T-helper 17 cell (primary cell): Measurements from ENCODE around the gene NOL11. TPM values are rescaled to one million over a fixed set of nuclear protein-coding genes. Genes with fewer than 3 reads are reported as not detected.
"Not testable (repeated sequence)": the region's sequence is repeated elsewhere in the genome, so short reads cannot be mapped to it uniquely, and the experiment has no call there.

ENCODE experiments used
- ATAC-seq: fragments of 150-1000 bp; cut with Tn5 transposase; 2 replicates; pipeline ENCODE4 v1.10.0; 2021; ENCODE audit warnings: mild to moderate bottlenecking, moderate library complexity
- DNase-seq, 3 donors: peaks; one replicate each; pipeline versions ENCODE4 v3.0.0 to v3.0.0-alpha.2; 2020 to 2021
- H3K9me3 ChIP-seq: one replicate; pipeline ENCODE4 v1.7.0; 2013; ENCODE audit warnings: low read length, mild to moderate bottlenecking; ENCODE audit not compliant: control insufficient read depth, poor library complexity, severe bottlenecking
- H3K27ac Mint-ChIP-seq: one replicate; pipeline ENCODE4 v1.8.0; 2022; ENCODE audit warnings: mild to moderate bottlenecking, moderate library complexity, mixed read lengths
- H3K27me3 Mint-ChIP-seq: one replicate; pipeline ENCODE4 v1.8.0; 2022; ENCODE audit warnings: mixed read lengths
- H3K36me3 Mint-ChIP-seq: one replicate; pipeline ENCODE4 v1.8.0; 2022; ENCODE audit warnings: low read depth, mixed read lengths
- H3K4me1 Mint-ChIP-seq: one replicate; pipeline ENCODE4 v1.8.0; 2022; ENCODE audit warnings: mild to moderate bottlenecking, mixed read lengths
- H3K4me3 Mint-ChIP-seq: one replicate; pipeline ENCODE4 v1.8.0; 2022; ENCODE audit warnings: mild to moderate bottlenecking, moderate library complexity, mixed read lengths
- total RNA-seq, 4 donors: library from RNA in 2 of 4; stranded (reverse) in 2 of 4; gene quantifications; one replicate each; pipeline ENCODE4 v1.2.3 and lab custom pipeline; 2022 to 2026

The NOL11 gene
- total RNA-seq, 2 donors from 2014 or later, result 51.4 to 67.8 TPM

DNA sequence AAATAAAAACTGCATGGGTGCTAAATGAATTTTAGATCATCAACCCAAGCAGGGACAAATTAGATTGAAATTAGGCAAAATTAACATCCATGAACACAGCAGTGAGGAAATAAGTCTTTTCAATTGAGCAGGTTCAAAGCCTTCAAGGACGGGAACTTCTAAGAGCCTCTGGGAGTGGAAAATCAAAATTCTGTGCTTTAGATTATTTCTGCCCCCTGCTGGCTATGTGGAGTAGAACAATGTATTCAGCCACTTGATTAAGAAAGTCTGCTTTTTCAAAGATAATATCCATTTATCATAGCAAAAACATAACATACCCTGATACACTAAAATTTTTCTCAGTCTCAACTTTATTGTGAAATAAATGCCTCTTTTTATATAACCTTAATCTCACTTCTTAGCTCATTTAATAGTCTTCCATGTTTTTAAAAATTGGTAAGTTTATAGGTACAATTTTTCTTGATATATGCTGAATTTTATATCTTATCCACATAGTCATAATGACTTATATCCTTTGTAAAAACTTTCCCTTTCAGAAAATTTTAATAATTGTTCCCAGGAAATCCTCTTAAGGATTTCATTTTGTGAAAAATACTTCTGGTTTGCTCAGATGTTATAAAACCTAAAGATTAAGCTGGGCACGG is 28.1 kb upstream of the NOL11 start:
- Mint-ChIP-seq H3K27me3 (no peaks in the 10 kb centered on the region), H3K4me1 (peaks cover 2% of the 10 kb centered on the region), H3K36me3 (peaks cover 9% of the 10 kb centered on the region), H3K4me3 (no peak overlapping the region), H3K27ac (no peak overlapping the region)
- DNase-seq, result peak in 1 of 3 donors; percentile 30
- H3K9me3 ChIP-seq, result no peaks in the 10 kb centered on the region
- ATAC-seq, result peak; percentile 65

DNA sequence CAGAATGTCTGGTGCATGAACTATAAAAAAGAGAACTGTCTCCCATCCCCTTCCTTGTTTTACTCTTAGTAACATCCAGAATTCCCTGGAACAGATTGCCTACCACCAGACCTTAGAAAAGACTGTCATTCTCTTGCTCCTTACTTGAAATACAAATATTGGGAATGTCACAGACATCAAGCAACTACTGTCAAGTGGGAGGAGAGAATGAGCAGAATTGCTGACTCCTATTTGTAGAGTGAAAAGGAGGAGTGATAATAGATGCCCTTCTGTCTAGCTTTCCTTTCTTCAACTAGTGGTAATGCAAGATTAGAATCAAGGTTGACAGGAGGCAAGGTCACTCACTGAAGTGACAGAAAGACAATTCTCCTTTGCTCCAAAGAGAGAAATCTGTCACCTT is 23.9 kb upstream of the NOL11 start:
- DNase-seq (no peak), ATAC-seq (no peak)
- Mint-ChIP-seq H3K36me3 (peaks cover 5% of the 10 kb centered on the region), H3K27me3 (no peaks in the 10 kb centered on the region), H3K4me1 (peaks cover 3% of the 10 kb centered on the region), H3K4me3 (no peak overlapping the region), H3K27ac (no peak overlapping the region)
- no peaks in the 10 kb centered on the region for H3K9me3 ChIP-seq

DNA sequence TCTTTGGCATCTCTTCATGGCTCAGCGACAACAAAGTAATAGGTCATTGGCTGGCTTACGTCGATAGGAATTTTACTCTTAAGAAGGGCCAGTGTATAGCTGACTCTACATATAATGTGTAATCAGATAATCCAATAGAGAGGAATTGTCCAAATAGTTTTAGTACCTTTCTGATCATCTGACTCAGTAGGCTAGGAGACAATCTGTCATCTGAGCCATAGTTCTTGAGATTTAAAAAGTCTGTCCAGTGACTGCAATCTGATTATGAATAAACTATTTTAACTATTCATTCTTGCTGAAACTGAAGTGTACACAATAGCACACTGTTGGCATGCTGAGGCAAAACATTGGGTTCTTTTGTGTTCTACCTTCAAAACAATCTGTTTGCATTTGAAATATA is 21.4 kb upstream of the NOL11 start:
- H3K36me3 Mint-ChIP-seq, result peaks cover 5% of the 10 kb centered on the region
- ATAC-seq (no peak), DNase-seq (no peak)
- no peaks in the 10 kb centered on the region for H3K9me3 ChIP-seq
- no peak overlapping the region for H3K4me3 Mint-ChIP-seq
- no peak overlapping the region for H3K27ac Mint-ChIP-seq
- peaks cover 4% of the 10 kb centered on the region for H3K4me1 Mint-ChIP-seq
- H3K27me3 Mint-ChIP-seq, result no peaks in the 10 kb centered on the region

DNA sequence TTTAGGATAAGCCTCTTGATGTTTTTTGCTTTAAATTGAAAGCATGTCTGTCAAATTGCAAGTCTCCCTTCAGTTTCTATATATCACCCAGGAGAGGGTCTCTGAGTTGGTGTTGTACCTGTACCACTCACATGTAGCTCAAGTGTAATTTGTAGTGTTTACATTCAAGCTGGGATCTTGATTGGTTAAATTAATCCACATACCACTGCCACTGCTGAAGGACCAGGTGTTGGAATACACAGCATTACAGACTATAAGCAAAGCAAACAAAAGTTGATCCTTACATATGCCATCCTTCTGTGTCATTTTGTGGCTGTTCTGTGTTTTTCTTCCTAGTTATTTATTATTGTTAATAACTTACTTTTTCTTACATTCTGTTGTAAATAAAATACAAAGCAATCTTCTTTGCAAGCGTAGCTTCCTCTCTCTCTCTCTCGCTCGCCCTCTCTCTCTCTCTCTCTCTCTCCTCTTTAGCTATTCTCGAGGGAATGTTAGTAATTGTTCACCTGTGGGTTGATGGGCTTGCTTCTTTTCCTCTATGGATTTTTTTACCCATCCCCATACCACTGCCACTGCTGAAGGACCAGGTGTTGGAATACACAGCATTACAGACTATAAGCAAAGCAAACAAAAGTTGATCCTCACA is 20.8 kb upstream of the NOL11 start:
- ATAC-seq, result no peak
- H3K9me3 ChIP-seq, result no peaks in the 10 kb centered on the region
- H3K36me3 Mint-ChIP-seq, result peaks cover 5% of the 10 kb centered on the region
- H3K27me3 Mint-ChIP-seq, result no peaks in the 10 kb centered on the region
- H3K4me3 Mint-ChIP-seq, result peak overlapping the region; percentile 52
- H3K4me1 Mint-ChIP-seq, result peaks cover 4% of the 10 kb centered on the region
- DNase-seq, result no peak
- no peak overlapping the region for H3K27ac Mint-ChIP-seq

DNA sequence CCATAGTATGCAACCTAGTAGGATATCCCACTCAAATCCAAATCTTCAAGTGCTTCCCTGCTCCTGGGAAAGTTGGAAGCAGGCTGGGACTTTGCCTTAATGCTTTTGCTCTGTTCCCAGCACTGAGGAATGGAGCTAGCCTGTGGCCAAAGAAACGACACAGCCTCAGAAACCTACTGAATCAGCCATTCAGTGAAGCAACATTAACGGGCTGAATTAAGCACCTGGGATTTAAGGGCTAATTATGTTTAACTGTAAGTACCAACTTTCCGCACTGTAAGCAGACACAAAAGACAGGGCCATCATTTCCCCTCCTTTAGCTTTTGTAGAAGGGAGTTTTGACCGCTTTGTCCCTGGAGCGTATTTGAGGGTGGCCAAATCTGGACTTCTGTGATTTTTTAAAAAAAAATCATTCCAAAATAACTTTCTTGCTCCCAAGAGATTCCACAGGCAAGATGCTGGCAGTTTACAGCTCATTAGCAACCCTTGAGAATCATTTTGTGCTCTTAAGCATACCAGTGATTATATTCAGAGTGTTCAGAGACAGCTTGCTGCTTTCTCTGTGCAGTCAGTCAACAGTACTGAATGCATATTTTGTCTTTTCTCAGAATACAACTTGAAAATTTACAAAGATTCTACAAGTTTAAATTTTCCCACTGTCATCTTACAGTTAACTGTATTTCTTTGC is 17.6 kb upstream of the NOL11 start:
- Mint-ChIP-seq H3K4me1 (peaks cover 4% of the 10 kb centered on the region), H3K36me3 (no peaks in the 10 kb centered on the region), H3K4me3 (no peak overlapping the region), H3K27ac (no peak overlapping the region), H3K27me3 (no peaks in the 10 kb centered on the region)
- no peak for DNase-seq
- H3K9me3 ChIP-seq, result no peaks in the 10 kb centered on the region
- no peak for ATAC-seq

DNA sequence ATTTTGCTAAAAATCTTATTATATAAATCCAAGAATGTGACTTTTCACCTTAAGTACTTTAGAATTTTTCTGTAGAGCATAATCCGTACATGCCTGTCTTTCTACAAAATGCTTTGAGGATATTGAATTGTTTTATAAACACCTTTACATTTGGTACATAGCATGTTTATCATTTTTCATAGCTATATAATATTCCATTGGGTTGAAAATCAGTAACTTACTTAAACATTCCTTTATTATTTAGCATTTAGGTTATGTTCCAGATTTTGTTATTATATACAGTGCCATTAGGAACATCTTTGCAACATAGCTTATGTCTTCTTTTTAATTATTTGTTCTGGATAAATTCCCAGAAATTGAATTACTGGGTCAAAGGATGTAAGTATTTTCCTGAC is 17.0 kb upstream of the NOL11 start:
- Mint-ChIP-seq H3K4me3 (no peak overlapping the region), H3K4me1 (peaks cover 4% of the 10 kb centered on the region), H3K36me3 (no peaks in the 10 kb centered on the region), H3K27ac (no peak overlapping the region), H3K27me3 (no peaks in the 10 kb centered on the region)
- DNase-seq (no peak), ATAC-seq (no peak)
- H3K9me3 ChIP-seq, result no peaks in the 10 kb centered on the region

DNA sequence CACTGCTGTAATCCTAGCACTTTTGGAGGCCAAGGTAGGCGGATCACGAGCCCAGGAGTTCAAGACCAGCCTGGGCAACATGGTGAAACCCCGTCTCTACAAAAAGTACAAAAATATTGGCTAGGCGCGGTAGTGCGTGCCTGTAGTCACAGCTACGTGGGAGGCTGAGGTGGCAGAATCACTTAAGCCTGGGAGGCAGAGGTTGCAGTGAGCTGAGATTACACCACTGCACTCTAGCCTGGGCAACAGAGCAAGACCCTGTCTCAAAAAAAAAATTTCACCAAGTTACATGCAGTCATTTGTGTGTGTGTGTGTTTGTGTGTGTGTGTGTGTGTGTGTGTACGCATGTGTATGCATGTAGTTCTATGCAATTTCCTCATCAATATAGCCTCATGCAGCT is 14.9 kb upstream of the NOL11 start:
- H3K4me3 Mint-ChIP-seq, H3K4me1 Mint-ChIP-seq, H3K9me3 ChIP-seq, H3K27me3 Mint-ChIP-seq, H3K27ac Mint-ChIP-seq, DNase-seq, H3K36me3 Mint-ChIP-seq, ATAC-seq: not testable (repeated sequence)

DNA sequence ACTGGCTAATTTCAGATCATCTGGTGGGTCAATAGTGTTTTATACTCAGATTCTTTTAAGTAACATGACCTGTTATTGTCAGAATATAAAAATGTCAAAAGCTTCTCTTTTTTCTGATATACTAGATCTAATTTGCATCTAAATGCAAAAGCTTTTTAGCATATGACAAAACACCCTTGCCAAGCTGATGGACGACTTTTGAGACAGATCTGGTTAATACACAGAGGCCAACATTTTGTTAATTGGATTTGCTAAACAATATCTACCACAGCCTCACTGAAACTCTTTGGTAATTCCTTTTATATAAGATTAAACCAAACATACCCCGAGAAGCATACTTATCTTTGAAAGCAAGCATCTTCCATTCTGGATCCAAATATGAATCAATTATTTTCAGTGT is 10.3 kb upstream of the NOL11 start:
- no peaks in the 10 kb centered on the region for H3K27me3 Mint-ChIP-seq
- DNase-seq (no peak), ATAC-seq (no peak)
- H3K4me1 Mint-ChIP-seq, result no peaks in the 10 kb centered on the region
- peaks cover 2% of the 10 kb centered on the region for H3K36me3 Mint-ChIP-seq
- no peaks in the 10 kb centered on the region for H3K9me3 ChIP-seq
- no peak overlapping the region for H3K4me3 Mint-ChIP-seq
- H3K27ac Mint-ChIP-seq, result no peak overlapping the region

DNA sequence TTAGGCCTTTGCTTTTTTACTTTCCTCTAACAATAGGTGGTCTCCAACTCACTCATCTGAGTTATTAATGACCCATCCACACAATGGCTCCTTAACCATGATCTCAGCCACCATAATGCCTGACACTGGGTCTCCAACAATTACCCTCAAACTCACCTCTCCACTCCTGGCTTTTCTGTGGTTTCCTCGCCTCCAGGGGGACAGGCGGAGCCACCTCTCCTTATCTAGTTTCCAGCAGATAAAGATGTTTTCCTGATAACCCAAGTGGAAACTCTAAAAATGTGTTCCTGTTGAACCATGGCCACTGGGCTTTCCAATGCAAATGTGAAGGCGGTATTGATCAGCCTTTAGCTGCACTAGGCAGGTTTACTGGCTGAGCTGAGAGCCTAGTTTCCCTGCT is 9.4 kb upstream of the NOL11 start:
- Mint-ChIP-seq H3K4me3 (no peak overlapping the region), H3K36me3 (peaks cover 2% of the 10 kb centered on the region), H3K4me1 (no peaks in the 10 kb centered on the region), H3K27me3 (no peaks in the 10 kb centered on the region), H3K27ac (no peak overlapping the region)
- DNase-seq (no peak), ATAC-seq (no peak)
- H3K9me3 ChIP-seq, result no peaks in the 10 kb centered on the region

DNA sequence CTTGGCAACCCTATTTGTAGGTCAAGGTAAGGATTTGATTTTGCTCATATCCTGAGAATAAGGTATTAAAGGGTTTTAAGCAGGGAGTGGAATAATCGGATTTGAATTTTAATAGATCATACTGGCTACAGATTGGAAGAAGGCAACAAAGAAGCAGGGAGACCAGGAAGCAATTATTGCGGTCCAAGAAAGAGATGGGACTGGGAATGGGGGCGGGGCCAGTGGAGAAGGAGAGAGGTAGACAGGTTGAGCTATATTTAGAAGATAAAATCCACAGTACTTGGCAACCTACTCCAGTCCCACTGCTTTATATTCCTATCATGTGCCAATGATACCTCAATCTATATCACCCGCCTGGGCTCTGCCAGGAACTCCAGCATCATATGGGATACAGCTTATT is 5.8 kb upstream of the NOL11 start:
- no peak overlapping the region for H3K27ac Mint-ChIP-seq
- H3K36me3 Mint-ChIP-seq, result peaks cover 2% of the 10 kb centered on the region
- H3K27me3 Mint-ChIP-seq, result no peaks in the 10 kb centered on the region
- H3K4me3 Mint-ChIP-seq, result no peak overlapping the region
- ATAC-seq (no peak), DNase-seq (no peak)
- no peaks in the 10 kb centered on the region for H3K9me3 ChIP-seq
- H3K4me1 Mint-ChIP-seq, result no peaks in the 10 kb centered on the region

DNA sequence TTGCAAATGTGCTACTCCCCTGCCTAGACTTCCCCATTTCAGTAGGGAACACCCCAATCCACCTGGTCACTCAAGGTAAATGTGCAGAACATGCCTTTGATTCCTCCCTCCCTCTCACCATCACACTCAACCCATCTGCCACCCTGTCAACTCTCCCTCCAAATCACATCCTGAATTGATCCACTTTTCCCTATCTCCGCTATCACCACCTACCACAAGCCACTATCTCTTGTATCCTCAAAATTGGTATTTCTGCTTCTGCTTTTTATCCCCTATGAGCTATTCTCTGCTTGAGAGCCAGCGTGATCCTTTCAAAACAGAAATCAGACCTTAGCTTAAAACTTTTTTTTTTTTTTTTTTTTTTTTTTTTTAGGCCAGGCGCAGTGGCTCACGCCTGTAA is 5.4 kb upstream of the NOL11 start:
- Mint-ChIP-seq H3K36me3 (peaks cover 2% of the 10 kb centered on the region), H3K4me1 (peaks cover 2% of the 10 kb centered on the region), H3K27ac (no peak overlapping the region), H3K4me3 (no peak overlapping the region), H3K27me3 (no peaks in the 10 kb centered on the region)
- DNase-seq, result no peak
- no peak for ATAC-seq
- H3K9me3 ChIP-seq, result no peaks in the 10 kb centered on the region

DNA sequence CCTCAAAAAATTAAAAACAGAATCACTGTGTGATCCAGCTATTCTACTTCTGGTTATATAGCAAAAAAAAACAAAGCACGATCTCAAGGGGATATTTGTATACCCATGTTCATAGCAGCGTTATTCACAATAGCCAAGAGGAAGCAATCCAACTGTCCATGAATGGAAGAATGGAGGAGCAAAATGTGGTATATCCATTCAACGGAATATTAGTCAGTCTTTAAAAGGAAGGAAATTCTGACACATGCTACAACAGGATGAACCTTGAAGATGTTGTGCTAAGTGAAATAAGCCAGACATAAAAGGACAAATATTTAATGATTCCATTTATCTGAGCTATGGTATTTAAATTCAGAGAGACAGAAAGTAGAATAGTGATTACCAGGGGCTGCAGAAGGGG is 4.6 kb upstream of the NOL11 start:
- ATAC-seq (no peak), DNase-seq (no peak)
- H3K4me3 Mint-ChIP-seq, result no peak overlapping the region
- H3K9me3 ChIP-seq, result no peaks in the 10 kb centered on the region
- H3K4me1 Mint-ChIP-seq, result peaks cover 9% of the 10 kb centered on the region
- H3K27ac Mint-ChIP-seq, result no peak overlapping the region
- H3K27me3 Mint-ChIP-seq, result no peaks in the 10 kb centered on the region
- peaks cover 7% of the 10 kb centered on the region for H3K36me3 Mint-ChIP-seq

DNA sequence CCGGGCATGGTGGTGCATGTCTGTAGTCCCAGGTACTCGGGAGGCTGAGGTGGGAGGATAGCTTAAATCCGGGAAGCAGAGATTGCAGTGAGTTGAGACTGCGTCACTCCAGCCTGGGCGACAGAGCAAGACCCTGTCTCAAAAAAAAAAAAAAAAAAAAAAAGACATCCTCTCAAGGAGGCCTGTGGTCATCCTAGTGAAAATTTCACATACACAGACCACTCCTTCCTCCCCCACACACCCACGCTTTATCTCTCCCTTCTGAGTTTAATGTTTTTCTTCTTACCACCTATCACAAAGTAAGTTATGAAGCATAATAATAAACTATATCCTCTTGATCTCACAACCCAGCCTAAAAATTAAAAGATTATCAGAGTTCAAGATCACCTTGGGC is 1.3 kb upstream of the NOL11 start:
- no peaks in the 10 kb centered on the region for H3K27me3 Mint-ChIP-seq
- peaks cover 7% of the 10 kb centered on the region for H3K36me3 Mint-ChIP-seq
- no peaks in the 10 kb centered on the region for H3K9me3 ChIP-seq
- DNase-seq (no peak), ATAC-seq (no peak)
- H3K27ac Mint-ChIP-seq, result peak overlapping the region; percentile 100
- H3K4me3 Mint-ChIP-seq, result no peak overlapping the region
- H3K4me1 Mint-ChIP-seq, result peaks cover 12% of the 10 kb centered on the region

DNA sequence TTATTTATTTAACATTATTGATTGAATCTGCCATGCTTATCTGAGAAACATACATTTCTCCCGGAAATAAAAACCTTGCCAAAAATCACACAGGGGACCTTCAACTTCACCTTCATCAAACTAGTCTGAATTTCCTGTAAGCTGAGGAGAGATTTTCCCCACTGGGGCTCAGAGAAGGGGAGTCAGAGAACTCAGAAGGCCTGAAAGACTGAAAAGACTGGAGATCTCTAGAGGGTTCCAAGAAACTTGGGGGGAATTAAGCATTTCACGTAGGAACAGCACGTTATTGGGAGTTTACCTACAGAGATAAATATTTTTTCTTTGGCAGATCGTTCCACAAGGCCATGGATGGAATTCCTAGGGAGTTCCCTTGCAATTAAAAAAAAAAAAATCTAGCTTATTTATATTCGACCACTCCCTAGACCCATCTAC is 528 bp upstream of the NOL11 start:
- Mint-ChIP-seq H3K27ac (peak overlapping the region; percentile 100), H3K27me3 (no peaks in the 10 kb centered on the region), H3K4me1 (peaks cover 15% of the 10 kb centered on the region), H3K36me3 (peaks cover 9% of the 10 kb centered on the region), H3K4me3 (peak overlapping the region; percentile 100)
- H3K9me3 ChIP-seq, result no peaks in the 10 kb centered on the region
- ATAC-seq (no peak), DNase-seq (no peak)
